Fibroblast of peridontal ligament (primary cell): ENCODE data around the gene EIF4E2.

Source experiments
- DNase-seq: peaks from one replicate; pipeline ENCODE4 v3.0.0-alpha.2; 2010; ENCODE audit errors: extremely low read depth

Gene EIF4E2

DNA sequence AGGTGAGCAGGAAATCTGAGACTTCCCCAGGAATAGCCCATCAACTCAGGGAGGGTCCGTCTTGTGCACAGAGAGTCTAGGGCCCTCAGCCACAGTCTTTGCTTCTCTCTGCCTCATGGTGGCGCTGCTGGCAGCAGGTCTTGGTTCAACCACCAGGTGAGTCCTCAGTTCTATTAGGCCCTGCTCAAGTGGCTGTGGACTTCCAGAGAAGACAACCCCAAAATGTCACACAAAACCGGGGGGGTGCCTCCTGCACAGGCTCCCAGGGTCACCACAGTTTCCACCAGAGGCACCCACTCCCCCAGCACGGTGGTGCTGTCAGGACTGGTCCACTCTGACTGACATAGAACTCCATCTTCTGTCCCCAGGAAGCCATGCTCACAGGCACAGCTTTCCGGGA, 13.4 kb upstream of the EIF4E2 start:
- DNase-seq: no peak

GRCh38 chr2:232537499-232537898, 13.0 kb upstream of the EIF4E2 start:
- no peak for DNase-seq

GRCh38 chr2:232538671-232539070, 11.8 kb upstream of the EIF4E2 start:
- no peak for DNase-seq

DNA sequence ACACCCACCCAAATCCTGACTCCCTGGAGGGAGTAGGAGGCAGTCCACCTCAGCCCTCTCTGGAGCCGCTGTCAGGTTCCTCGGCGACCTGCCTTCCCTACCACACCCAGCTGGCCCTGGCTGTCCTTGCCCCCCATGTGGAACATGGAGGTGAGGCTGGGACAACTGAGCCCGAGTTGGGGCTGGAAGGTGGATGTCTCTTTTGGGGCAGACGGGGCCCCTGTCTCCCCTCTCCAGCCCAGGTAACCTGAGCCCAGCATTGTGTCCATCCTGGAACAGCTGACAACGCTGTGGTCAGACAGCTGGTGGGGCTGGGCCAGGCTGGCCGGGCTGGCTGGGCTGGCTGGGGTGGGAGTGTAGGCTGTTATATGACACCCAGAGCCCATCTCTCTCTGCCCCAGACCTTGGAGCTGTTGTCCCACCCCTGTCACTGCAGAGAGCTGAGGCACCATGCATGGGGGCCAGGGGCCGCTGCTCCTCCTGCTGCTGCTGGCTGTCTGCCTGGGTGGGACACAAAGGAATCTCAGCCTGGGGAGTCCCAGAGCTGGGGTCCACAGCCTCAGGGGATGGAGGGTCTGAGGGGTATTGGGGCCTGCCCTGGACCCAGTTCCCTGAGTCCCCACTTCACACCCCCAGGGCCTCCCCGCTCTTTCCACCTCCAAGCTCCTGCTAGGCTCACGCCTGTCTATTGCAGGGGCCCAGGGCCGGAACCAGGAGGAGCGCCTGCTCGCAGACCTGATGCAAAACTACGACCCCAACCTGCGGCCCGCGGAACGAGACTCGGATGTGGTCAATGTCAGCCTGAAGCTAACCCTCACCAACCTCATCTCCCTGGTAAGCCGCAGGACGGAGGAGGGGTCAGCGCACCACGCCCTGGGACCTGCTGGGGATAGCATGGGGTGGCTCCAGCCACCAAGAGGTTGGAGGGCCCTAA, 10.9 kb upstream of the EIF4E2 start, which contains the start of gene CHRNG:
Gene CHRNG, plus strand, starts transcription at position 395 of the 934 bp plus-strand sequence. Its CDS starts 56 bp downstream, at position 451.
- DNase-seq: no peak

- no peak for DNase-seq
Measured at GRCh38 chr2:232540441-232541041, 9.9 kb upstream of the EIF4E2 start.

GRCh38 chr2:232541195-232541960, 9.1 kb upstream of the EIF4E2 start:
- DNase-seq: no peak

DNA sequence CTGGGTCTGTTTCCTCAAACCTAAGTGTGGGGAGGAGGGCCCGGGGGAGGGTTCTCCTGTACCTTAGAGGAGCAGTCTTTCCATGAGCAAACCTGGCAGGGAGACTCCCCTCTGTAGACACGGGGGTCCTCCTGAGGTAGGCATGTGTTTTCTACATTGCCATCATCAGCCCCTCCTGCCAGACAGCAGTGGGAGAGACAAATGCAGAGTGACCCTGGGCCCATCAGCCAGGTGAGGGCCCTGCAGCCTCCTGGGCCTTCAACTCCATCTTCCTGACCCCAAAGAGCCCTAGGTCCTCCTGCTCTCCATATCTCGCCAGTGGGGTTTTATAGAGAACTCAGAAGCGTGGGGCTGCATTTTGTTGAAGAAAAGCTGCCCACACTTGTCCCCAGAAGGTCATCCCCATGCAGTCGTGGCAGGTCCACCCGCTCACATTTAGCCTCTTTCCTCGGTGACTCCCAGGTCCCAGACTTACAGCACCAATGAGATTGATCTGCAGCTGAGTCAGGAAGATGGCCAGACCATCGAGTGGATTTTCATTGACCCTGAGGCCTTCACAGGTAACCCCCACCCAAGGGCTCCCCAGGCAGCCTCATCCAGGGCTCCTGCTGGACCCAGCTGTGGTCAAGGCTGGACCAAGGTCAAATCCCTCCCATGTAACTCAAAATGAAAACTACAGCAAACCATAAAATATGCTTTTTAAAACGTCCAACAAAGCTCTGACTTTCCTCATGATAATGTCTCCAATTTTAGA, 8.4 kb upstream of the EIF4E2 start:
- DNase-seq: no peak

- no peak for DNase-seq
Measured at GRCh38 chr2:232542715-232543467, 7.6 kb upstream of the EIF4E2 start.

GRCh38 chr2:232543491-232543890, 7.0 kb upstream of the EIF4E2 start:
- no peak for DNase-seq

GRCh38 chr2:232543928-232544631, 6.4 kb upstream of the EIF4E2 start:
- no peak for DNase-seq

DNA sequence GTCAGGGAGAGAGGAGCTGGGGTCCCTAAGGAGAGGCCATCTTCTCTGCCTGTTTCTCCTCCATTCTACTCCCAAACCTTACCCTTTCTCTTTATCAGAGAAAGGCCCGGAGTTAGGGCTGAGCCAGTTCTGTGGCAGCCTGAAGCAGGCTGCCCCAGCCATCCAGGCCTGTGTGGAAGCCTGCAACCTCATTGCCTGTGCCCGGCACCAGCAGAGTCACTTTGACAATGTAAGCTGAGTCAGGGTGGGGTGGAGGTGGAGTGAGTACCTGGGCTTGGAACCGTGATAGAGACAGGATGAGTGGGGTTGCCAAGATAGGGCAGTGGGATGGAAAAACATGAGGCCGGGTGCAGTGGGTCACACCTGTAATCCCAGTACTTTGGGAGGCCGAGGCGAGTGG, 5.8 kb upstream of the EIF4E2 start:
- no peak for DNase-seq

GRCh38 chr2:232545511-232546375, 4.7 kb upstream of the EIF4E2 start:
- DNase-seq: no peak

- DNase-seq: no peak
Measured at GRCh38 chr2:232547991-232548390, 2.5 kb upstream of the EIF4E2 start.

- no peak for DNase-seq
Measured at GRCh38 chr2:232549655-232550353, 685 bp upstream of the EIF4E2 start.

- DNase-seq: no peak
Measured at GRCh38 chr2:232551250-232551638, 755 bp downstream of the EIF4E2 start.

DNA sequence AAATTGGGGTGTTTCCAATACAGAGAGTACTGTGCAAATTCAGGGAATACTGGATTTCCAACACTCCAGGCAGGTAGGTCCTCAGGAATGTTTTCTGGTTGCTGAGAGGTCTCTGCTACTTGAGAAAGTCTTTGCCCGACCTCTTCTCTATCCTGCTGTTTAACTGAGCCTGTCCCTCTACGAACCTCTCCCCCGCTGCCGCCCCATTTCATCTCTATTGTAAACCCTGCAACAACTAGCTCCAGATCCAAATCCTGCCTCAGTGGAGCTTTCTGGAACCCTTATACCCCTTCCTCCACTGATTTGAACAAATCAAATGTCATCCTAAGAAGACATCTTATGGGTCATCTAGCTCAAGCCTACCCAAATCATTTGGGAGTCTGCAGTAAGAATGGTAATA, 1.3 kb downstream of the EIF4E2 start:
- no peak for DNase-seq

DNA sequence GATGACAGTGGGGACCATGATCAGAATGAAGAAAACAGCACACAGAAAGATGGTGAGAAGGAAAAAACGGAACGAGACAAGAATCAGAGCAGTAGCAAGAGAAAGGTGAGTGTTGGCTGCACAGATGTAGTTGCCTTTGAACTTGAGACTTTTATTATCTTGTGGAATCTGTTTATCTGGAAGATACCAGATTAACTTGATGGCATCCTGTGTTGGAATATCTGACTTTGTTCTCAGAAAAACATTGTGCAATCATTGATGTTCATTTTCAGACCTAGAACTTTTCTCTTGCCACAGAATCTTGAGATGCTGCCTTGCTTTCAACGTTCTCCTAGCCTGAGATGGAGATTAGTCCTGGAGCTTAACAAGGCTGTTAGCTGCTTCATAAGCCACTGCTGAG, 5.9 kb downstream of the EIF4E2 start:
- no peak for DNase-seq

- DNase-seq: no peak
Measured at GRCh38 chr2:232562515-232563151, 12.1 kb downstream of the EIF4E2 start.
